Left cardiac atrium (tissue), 4 donors: ENCODE data around the gene VRK1. TPM values are rescaled to one million over a fixed set of nuclear protein-coding genes. Genes with fewer than 3 reads are reported as not detected.
"Not testable (repeated sequence)": the region's sequence is repeated elsewhere in the genome, so short reads cannot be mapped to it uniquely, and the experiment has no call there.

ENCODE experiments used
- ATAC-seq, 2 donors: fragments of 200-7000 bp; cut with Tn5 transposase; one replicate each; pipeline ENCODE4 v1.9.1; 2020; ENCODE audit warnings: mild to moderate bottlenecking in 2 of 2, moderate library complexity in 2 of 2
- DNase-seq: peaks from one replicate; pipeline ENCODE4 v3.0.0-alpha.2; 2020
- intact Hi-C, 2 donors: fragments of 100-400 bp; cut with DNase I; formaldehyde crosslinking; loops; one replicate each; pipeline versions ENCODE4 v1.14.1 to v1.15.1; 2022 to 2023
- total RNA-seq, 2 donors: library from RNA; stranded (reverse); fragmentation: NEBNext Ultra II Directional; extraction: Animal tissue kit (Norgen Biotek cat#: 25700); gene quantifications; one replicate each; pipeline ENCODE4 v1.2.1, GENCODE V29; 2021
- donor health status: DM: no; HTN: yes; CAD: no.
- donor health status: DM: no; HTN: yes; CAD: no; lungs with severe emphysema.
- donor health status: DM: yes; HTN: yes; CAD: no.
- donor health status: Dilated cardiomyopathy.

Gene VRK1
- total RNA-seq, 2 donors from 2014 or later, result 6.5 to 7.5 TPM

DNA sequence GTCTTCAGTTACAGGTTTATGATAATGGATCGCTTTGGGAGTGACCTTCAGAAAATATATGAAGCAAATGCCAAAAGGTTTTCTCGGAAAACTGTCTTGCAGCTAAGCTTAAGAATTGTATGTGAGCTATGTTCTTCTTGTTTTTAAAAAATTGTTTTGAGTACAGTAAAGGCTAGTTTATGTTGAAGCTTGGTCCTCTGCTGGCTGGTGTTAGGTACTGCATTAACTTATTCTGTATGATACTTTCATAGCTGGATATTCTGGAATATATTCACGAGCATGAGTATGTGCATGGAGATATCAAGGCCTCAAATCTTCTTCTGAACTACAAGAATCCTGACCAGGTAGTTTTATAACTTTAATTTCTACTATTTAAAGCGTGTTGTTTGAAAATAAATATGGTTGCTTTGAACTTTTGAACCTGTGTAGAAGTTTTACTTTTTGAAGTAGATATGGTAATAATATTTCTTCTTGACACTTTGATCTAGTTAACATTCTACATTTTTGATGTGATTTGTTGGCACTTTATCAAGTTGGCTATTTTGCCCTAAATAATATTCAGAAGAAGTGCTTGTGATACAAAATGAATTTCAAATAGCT lies 55.7 kb downstream of the VRK1 start:
- DNase-seq (no peak), ATAC-seq (peak in 1 of 2 donors; percentile 37)
- intact Hi-C loops, result no loop called here

DNA sequence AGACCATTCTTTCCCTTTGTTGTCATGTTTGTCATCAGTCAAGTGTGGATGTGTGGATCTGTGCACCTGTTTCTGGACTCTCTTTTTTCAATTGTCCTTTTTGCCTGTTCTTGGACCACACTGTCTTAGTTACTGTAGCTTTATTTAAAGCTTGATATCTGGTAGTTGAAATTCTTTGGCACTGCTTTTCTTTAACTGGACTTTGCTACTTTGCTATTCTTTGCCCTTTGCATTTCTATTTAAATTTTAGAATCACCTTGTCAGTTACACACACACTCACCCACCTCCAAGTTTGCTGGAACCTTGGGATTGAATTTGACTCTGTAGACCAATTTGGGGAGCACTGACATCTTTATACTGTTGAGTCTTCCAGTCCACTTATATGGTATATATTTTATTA lies 61.5 kb downstream of the VRK1 start:
- ATAC-seq, result no peak
- no peak for DNase-seq
- intact Hi-C loops, result no loop called here

DNA sequence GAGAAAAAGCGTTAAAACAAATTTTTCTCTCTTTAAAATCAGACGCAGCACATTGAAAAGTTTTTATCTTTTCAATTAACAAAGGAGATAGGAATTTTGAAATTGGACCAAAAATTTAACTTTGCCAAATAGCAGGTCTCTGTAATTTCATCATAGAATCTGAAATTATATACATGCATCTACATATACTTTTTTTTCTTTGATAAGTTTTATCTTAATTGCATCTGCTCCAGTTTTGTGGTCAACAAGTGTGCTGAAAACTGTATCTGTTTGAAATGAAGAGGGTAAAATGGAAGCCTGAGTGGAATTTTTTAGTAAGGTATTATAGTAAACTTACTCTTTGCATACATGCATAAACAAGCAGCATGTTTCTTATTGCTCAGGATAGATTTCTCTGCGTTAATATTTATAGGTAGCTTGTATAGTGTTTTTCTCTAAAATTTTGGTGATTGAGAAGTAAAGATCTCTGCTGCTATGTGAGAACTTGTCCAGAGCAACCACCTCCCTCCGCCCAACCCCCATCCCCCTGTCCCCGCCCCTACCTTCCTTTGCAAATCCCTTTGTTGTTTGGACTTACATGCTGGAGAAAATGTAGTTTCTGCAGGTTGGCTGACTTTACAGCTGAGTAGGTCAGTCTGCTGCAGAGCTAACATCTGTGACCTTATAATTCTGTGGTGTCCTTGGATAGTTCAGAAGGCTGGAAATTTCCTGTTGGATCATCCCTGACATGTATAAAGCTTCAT lies 64.6 kb downstream of the VRK1 start:
- intact Hi-C loops, result no loop called here
- DNase-seq, result no peak
- ATAC-seq, result no peak

DNA sequence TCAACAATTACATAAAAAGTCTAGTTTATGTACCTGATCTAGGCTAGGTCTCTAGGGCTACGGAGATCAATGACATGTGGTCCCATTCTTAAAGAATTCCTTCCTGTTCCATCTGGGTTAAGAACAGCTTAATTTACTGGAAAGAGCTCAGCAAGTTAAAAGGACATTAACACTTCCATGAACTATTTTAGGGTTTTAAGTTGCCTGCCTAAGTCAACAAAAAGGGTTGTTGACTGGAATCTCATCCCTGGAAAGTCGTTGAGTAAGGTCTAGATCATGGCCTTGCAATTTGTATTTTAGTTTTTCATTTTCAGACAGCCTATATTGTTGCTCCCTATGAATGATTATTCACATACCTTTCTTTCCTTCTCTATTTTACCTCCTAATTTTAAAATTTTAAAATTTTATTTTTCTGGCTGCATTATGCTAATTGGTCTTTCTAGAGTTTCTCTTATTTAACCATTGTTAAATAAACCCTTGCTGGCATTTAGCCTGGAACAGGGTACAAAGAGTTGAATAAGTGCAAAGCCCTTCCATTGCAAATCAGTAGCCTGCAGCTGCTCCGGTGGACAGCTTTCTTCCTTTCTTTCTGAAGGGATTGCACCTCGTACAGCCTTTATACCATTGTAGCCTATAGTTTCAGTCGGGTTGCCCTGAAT lies 66.3 kb downstream of the VRK1 start:
- intact Hi-C loops, result no loop called here
- DNase-seq (no peak), ATAC-seq (no peak)

DNA sequence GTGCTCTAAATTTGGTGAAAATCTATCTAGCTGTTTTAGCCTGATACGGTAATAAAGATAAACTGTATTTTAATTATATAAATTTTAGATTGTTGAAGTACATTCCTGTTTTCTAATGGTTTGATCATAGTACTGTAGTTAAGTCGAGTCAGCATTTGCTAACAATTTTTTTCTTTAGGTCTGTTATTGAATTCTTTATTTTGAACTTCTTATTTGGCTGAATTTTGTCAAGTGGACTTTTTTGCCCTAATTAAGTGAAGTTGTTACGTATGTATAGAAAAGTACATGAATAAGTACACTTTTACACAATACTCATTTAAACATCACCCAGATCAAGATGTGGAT lies 66.8 kb downstream of the VRK1 start:
- no peak for DNase-seq
- no peak for ATAC-seq
- intact Hi-C loops, result no loop called here

DNA sequence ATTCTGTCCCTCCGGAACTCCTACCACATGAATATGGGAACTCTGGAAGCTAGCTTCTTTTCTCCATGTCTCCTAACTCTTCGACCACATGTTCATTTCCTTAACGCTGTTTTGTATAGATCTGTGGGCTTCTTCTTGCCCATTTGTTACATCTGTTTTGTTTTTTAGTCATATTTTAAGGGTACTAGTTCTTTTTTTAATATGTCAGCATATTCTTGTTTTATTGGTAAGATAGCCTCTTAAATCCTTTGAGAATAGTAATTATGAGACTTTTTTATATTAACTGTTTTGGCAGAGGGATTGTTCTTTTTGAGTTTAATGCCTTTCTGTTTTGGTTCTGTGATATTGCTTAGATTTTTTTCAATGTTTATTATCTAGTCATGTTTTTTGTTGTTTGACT lies 70.5 kb downstream of the VRK1 start:
- intact Hi-C loops, result no loop called here
- ATAC-seq, result no peak
- no peak for DNase-seq

DNA sequence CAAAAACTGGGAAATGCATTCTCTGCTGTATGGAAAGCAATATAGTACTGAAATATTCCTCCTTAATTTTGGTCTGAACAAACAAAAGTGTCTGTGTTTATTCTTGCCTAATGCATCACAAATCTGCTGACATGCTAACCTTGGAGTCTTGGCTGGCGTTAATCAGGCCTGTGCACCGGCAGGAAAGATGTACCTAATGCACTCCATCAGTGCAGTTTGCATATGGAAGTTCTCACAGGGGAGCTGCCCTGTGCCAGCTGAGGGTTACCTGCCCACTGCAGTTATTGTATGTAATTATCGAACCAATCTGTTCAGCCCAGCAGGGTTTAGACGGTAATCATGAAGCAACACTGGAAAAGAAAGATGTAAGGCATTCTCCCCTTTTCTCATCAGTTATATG lies 76.9 kb downstream of the VRK1 start:
- intact Hi-C loops, result no loop called here
- DNase-seq (no peak), ATAC-seq (no peak)

DNA sequence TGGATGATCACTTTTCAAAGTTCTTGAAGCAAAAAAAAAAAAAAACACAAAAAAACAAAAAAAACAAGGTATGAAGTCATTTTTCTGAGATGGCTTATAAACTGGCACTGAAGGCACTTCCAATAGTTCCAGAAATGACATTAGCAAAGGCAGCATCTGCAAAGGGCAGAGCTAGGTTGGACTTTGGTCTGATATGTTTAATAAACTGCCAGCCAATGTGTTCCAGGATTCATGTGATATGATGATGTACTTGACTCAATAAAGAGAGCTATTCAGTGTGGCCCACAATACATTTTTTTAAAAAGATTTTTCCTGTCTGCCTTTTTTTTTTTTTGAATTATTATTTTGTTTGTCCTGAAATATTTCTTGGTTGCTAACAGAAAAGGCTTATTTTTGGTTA lies 79.6 kb downstream of the VRK1 start:
- ATAC-seq, result no peak
- DNase-seq, result no peak
- intact Hi-C loops, result no loop called here

DNA sequence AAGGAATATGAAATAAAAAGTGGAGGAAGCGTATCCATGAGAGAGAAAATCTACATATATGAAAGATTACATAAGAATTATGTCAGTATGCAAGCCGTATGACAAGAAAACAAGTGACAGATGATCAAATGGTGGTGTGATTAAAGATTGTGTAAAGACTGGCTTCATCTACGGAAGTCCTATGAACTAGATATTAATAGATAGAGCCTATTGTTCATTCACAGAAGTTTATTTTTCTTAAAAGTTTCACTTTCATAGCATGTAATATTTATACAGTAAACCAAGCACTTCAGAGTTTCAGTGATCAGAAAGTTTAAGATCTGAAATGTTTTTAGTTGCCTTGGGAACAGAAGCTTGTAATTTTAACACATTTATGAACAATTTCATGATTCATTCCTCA lies 84.5 kb downstream of the VRK1 start:
- intact Hi-C loops, result no loop called here
- DNase-seq (no peak), ATAC-seq (no peak)

DNA sequence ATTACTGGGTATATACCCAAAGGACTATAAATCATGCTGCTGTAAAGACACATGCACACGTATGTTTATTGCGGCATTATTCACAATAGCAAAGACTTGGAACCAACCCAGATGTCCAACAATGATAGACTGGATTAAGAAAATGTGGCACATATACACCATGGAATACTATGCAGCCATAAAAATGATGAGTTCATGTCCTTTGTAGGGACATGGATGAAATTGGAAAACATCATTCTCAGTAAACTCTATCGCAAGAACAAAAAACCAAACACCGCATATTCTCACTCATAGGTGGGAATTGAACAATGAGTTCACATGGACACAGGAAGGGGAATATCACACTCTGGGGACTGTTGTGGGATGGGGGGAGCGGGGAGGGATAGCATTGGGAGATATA lies 86.8 kb downstream of the VRK1 start:
- ATAC-seq, DNase-seq, intact Hi-C loops: not testable (repeated sequence)

DNA sequence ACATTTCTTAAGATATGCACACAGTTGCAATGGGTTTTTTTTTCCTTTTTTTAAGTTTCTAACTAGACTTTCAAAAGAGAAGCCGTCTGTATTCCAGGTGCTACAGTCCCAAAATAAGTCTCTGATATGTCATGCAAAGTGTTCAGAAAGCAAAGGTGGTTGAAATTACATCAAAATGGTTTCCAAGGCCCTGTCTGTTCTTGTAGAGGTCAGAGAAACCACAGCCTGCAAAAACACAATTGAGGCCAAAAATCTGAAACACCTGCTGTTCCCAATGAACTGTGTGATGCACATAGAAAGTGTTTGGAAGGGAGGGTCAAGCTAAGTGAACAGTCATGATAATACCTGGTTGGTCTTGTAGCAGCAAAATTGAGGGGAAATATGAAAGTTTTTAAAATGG lies 91.0 kb downstream of the VRK1 start:
- intact Hi-C loops, result no loop called here

DNA sequence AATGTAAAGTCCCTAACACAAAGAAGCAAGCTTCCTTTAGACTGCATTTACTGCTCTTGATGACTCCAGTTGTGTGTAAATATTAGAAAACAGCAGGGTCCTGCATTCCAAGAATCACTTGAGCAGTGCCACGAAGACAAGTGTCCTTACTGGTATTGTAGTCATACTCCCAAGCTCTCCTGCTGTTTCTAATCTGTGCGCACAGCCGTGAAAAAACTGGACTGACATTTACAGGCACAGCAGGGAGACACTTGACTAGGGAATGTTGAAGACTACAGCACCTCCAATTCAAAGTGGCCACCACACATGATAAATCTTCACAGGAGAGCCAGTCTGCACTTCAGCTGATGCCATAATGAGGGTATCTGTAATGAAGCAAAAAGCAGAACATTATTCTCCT lies 91.4 kb downstream of the VRK1 start:
- no peak for ATAC-seq
- no peak for DNase-seq
- intact Hi-C loops, result no loop called here

More for the DNA sequence above, 91.0 kb downstream of the VRK1 start:
- DNase-seq (no peak), ATAC-seq (no peak)

DNA sequence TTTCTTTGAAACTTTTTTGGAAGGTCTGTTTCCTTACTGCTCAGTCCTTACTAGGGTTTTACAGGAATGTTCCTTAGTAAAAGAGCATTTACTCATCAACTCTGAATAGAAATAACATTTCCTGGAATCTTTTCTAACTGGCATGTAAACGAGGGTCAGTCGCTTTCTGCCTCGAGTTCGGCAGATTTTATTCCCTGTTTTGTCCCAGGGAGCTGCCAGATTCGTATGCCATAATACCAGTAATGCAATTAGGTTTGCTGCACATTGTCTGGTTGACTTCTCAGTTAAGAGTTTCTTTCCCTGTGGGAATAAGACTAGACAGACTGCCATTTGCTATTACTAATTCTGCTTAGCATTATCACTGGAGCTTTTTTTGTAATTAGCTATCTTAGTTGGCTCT lies 91.9 kb downstream of the VRK1 start:
- no peak for DNase-seq
- ATAC-seq, result no peak
- intact Hi-C loops, result no loop called here

DNA sequence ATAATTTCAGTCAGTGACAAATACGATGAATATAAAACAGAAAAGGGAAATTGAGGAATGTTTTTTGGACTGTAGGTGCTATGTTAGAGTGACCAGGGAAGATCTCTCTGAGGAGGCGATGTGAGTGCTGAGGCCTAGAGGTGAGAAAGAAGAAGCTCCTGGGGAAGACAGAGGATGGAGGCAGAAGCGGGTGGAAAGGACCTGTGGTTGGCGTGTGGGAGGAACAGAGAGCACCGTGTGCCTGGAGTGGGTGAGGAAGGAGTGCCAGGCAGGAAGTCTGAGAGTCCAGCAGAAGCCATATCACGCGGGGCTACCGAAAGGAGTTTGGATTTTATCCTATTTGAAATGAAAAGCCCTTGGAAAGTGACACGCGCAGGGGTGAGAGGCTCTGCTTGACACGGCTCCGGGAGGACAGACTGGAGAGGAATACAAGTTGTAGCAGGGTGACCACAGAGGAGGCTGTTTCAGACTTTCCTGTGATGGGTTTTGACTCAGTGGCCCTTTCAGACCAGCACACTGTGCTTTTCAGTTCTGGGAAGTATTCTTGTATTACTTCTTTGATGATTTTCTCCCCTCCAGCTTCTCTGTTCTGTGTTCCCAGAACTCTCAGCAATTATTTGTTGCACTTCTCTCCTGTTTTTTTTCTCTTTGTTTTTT lies 96.9 kb downstream of the VRK1 start:
- intact Hi-C loops, result no loop called here
- ATAC-seq (no peak), DNase-seq (no peak)

DNA sequence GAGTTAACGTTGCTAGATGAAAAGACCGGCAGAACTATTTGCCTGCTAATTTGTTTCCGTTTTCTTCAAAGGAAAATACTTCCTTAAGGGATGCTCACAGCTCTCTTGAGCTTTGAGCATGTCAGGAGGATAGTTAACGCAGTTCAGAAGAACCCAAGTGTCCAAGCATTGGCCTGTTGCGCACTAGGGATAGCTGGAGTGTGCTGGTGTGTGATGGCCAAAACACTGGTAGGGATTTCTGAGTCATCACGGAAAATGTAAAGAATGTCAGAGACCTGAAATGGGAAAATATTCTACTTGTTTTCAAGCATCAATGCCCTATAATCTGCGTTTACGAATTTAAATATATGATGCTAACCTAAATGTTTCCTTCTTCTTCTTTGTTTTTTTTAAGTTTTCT lies 97.8 kb downstream of the VRK1 start:
- DNase-seq, result no peak
- ATAC-seq, result no peak
- intact Hi-C loops, result no loop called here

DNA sequence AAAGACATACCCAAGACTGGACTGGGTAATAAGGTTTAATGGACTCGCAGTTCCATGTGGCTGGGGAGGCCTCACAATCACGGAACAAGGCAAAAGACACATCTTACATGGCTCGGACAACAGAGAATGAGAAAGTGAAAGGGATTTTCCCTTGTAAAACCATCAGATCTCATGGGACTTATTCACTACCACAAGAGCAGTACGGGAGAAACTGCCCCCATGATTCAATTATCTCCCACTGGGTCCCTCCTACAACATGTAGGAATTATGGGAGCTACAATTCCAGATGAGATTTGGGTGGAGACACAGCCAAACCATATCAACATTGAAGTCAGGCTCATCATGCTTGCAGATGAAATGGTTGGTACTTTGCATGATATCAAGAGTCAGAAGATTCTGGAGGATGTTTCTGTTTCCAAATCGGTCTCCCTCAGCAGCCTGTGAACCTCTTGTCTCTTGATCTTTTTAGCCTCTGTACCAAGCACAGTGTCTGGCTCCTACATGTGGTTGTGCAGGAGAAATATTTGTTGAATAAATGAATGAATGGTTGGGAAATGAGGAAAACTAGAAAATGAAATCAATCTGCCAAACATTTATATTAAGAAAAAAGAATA lies 98.6 kb downstream of the VRK1 start:
- intact Hi-C loops, result no loop called here
- DNase-seq, result no peak

DNA sequence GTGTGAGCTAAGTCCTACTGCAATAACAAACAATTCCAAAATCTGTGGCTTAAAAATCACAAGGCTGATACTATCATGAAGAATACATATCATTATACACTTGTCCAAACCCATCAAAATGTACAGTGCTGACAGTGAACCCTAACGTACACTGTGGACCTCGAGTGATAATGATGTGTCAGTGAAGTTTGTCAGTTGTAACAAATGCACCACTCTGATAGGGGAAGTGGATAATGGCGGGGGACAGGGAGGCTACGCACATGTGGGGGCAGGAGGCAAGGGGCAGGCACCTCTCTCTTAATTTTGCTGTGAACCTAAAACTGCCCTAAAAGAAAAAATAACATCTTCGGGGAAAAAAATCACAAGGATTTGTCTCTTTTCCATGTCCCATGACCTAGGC lies 100.0 kb downstream of the VRK1 start:
- DNase-seq, result no peak
- intact Hi-C loops, result no loop called here
- no peak for ATAC-seq

More for the DNA sequence above, 98.6 kb downstream of the VRK1 start:
- ATAC-seq, result no peak

DNA sequence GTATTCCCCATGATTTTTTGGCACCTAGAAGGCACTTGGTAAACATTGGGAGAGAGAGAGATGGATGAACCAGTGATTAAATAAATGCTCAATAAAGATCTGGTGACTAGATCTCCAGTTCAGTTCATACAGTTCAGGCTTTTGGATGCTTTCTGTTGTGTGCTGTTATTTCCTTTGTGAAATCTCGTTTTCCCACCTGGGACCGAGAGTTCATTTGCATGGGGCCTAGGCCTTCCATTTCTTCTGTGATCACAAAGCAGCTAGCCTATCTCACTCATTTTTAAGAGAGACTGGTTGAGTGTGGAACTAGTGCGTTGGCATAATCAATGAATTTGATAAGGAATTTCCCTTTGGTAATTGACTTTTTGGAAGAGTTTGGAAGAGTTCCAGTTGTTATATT lies 104.0 kb downstream of the VRK1 start:
- ATAC-seq, result no peak
- DNase-seq, result no peak

DNA sequence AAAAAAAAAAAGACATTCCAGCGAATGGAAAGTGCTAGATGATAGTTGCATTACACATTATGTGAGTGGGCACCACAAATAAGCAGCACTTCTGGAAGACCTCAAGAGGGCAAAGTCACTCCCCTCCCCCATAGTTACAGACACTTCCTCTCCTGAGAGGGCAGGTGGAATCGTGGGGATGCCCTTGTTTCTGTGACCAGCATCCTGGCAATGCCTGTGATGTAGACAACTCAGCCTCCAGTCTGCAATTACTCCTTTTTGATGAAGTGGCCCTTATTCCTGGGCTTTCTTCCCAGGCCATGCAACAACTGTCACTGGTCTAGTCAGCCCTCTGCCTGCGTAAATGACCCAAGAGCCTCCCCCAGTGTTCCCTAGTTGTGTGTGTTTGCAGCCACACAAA lies 104.8 kb downstream of the VRK1 start:
- intact Hi-C loops, result no loop called here
- ATAC-seq, result no peak
- no peak for DNase-seq

More for the DNA sequence above, 104.0 kb downstream of the VRK1 start:
- intact Hi-C loops, result no loop called here

DNA sequence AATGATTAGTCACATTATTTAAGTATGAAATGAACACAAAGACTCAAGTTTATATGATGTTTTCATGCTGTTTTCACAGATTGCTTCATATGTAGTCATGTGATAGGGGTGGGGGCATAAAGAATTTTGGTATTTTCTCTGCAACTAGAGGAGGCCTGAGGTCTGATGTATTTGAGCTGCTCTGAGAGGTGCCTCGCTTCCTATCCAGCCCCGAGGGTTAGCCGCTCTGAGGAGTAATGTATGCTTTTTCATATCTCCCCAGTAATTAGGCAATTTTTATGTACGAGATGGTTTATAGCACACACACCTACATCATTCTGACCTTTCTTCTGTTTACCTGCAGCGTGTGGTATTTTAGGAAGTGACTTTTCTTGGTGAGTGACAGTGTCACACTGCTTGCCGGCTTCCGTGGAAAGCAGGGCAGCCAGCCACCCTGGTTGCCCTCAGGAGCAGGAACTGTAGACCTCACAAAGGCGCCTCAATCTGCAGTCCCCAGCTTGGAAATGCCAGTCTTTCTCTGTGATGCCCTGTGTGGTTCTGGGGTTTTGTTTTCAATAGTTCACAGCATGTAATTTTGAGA lies 106.4 kb downstream of the VRK1 start:
- intact Hi-C loops, result no loop called here
- ATAC-seq, result no peak
- DNase-seq, result no peak
